B cell (primary cell): Measurements from ENCODE around the gene EFNA1.

Experiments used
- EZH2 ChIP-seq: IDR thresholded peaks from 2 replicates; pipeline ENCODE4 v1.6.1; 2012; ENCODE audit warnings: borderline replicate concordance, low read depth, mild to moderate bottlenecking, moderate library complexity, low read length; ENCODE audit not compliant: insufficient read depth, poor library complexity, severe bottlenecking
- TF ChIP-seq, protein P1 (sequence below): fragments of 200-600 bp; IDR thresholded peaks from one replicate; pipeline ENCODE4 v1.8.0; 2022; ENCODE audit warnings: antibody characterized with exemption, mild to moderate bottlenecking

GRCh38 chr1:155127967-155128754, 485 bp downstream of the EFNA1 start:
- TF ChIP-seq, protein P1, sequence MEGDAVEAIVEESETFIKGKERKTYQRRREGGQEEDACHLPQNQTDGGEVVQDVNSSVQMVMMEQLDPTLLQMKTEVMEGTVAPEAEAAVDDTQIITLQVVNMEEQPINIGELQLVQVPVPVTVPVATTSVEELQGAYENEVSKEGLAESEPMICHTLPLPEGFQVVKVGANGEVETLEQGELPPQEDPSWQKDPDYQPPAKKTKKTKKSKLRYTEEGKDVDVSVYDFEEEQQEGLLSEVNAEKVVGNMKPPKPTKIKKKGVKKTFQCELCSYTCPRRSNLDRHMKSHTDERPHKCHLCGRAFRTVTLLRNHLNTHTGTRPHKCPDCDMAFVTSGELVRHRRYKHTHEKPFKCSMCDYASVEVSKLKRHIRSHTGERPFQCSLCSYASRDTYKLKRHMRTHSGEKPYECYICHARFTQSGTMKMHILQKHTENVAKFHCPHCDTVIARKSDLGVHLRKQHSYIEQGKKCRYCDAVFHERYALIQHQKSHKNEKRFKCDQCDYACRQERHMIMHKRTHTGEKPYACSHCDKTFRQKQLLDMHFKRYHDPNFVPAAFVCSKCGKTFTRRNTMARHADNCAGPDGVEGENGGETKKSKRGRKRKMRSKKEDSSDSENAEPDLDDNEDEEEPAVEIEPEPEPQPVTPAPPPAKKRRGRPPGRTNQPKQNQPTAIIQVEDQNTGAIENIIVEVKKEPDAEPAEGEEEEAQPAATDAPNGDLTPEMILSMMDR = no peak
- TF ChIP-seq EZH2 = no peak
